GM23338 (cell line): ENCODE results near the gene MYRF. TPM values are rescaled to one million over a fixed set of nuclear protein-coding genes. Genes with fewer than 3 reads are reported as not detected.

Experiments used
- ATAC-seq: fragments of 200-7000 bp; cut with Tn5 transposase; 3 replicates; pipeline ENCODE4 v1.9.1; 2020
- DNase-seq: peaks from one replicate; pipeline ENCODE4 v3.0.0-alpha.2; 2015; ENCODE audit warnings: low spot score
- H2AFZ ChIP-seq: fragments of 200-600 bp; sonication (generic); 2 replicates; pipeline ENCODE4 v1.8.0; 2016; ENCODE audit warnings: antibody characterized with exemption, mild to moderate bottlenecking, moderate library complexity
- H3F3A ChIP-seq: fragments of 200-600 bp; sonication (generic); replicated peaks from 2 replicates; pipeline ENCODE4 v1.8.0; 2017; ENCODE audit warnings: antibody characterized with exemption, mixed run types, low read depth
- H3K27ac ChIP-seq: fragments of 200-600 bp; sonication (generic); 2 replicates; pipeline ENCODE4 v1.6.1; 2016; ENCODE audit warnings: low read depth
- H3K27me3 ChIP-seq: fragments of 200-600 bp; sonication (generic); 2 replicates; pipeline ENCODE4 v1.8.0; 2016; ENCODE audit warnings: mild to moderate bottlenecking, mixed run types, moderate library complexity; ENCODE audit not compliant: insufficient read depth
- H3K36me3 ChIP-seq: fragments of 200-600 bp; sonication (generic); 2 replicates; pipeline ENCODE4 v1.8.0; 2016; ENCODE audit warnings: mild to moderate bottlenecking; ENCODE audit not compliant: insufficient read depth
- H3K4me1 ChIP-seq: fragments of 200-600 bp; sonication (generic); 2 replicates; pipeline ENCODE4 v1.8.0; 2016; ENCODE audit warnings: mild to moderate bottlenecking, moderate library complexity; ENCODE audit not compliant: insufficient read depth
- H3K4me2 ChIP-seq: fragments of 200-600 bp; sonication (generic); 2 replicates; pipeline ENCODE4 v1.7.1; 2017; ENCODE audit warnings: mixed run types
- H3K4me3 ChIP-seq: fragments of 200-600 bp; sonication (generic); 2 replicates; pipeline ENCODE4 v1.6.1; 2016; ENCODE audit warnings: mixed run types
- H3K79me2 ChIP-seq: fragments of 200-600 bp; sonication (generic); replicated peaks from 2 replicates; pipeline ENCODE4 v1.8.0; 2017; ENCODE audit warnings: mild to moderate bottlenecking; ENCODE audit not compliant: insufficient read depth
- H3K9me2 ChIP-seq: fragments of 200-600 bp; sonication (generic); 2 replicates; pipeline ENCODE4 v1.8.0; 2017; ENCODE audit not compliant: insufficient read depth
- H4K20me1 ChIP-seq: fragments of 200-600 bp; sonication (generic); replicated peaks from 2 replicates; pipeline ENCODE4 v1.8.0; 2017; ENCODE audit warnings: mild to moderate bottlenecking; ENCODE audit not compliant: insufficient read depth
- H3K27ac Mint-ChIP-seq: 2 replicates; pipeline ENCODE4 v1.8.0; 2020; ENCODE audit warnings: inconsistent platforms, mild to moderate bottlenecking, moderate library complexity, mixed read lengths
- H3K27me3 Mint-ChIP-seq: 3 replicates; pipeline ENCODE4 v1.8.0; 2022; ENCODE audit warnings: low read depth, mild to moderate bottlenecking, moderate library complexity, mixed read lengths, inconsistent platforms; ENCODE audit not compliant: insufficient read depth, poor library complexity
- H3K36me3 Mint-ChIP-seq: 3 replicates; pipeline ENCODE4 v1.8.0; 2021; ENCODE audit warnings: low read depth, mild to moderate bottlenecking, inconsistent platforms, moderate library complexity, mixed read lengths
- H3K4me1 Mint-ChIP-seq: 3 replicates; pipeline ENCODE4 v1.8.0; 2020; ENCODE audit warnings: mild to moderate bottlenecking, inconsistent platforms, mixed read lengths
- H3K4me3 Mint-ChIP-seq: 3 replicates; pipeline ENCODE4 v1.8.0; 2021; ENCODE audit warnings: moderate library complexity, mild to moderate bottlenecking, inconsistent platforms, mixed read lengths
- H3K9me3 Mint-ChIP-seq: 3 replicates; pipeline ENCODE4 v1.8.0; 2020; ENCODE audit warnings: moderate library complexity, mild to moderate bottlenecking, inconsistent platforms, mixed read lengths
- EZH2phosphoT487 ChIP-seq: fragments of 200-600 bp; sonication (generic); IDR thresholded peaks from one replicate; pipeline ENCODE4 v1.8.1; 2018; ENCODE audit warnings: antibody characterized with exemption; ENCODE audit not compliant: unreplicated experiment
- NANOG ChIP-seq: IDR thresholded peaks from 2 replicates; pipeline ENCODE4 v1.6.1; 2016; ENCODE audit warnings: antibody characterized with exemption, borderline replicate concordance
- POLR2AphosphoS5 ChIP-seq: IDR thresholded peaks from 2 replicates; pipeline ENCODE4 v1.6.1; 2016; ENCODE audit warnings: antibody characterized with exemption, low read depth
- STAT1 ChIP-seq: IDR thresholded peaks from one replicate; pipeline ENCODE4 v1.6.1; 2016; ENCODE audit warnings: antibody characterized with exemption; ENCODE audit not compliant: unreplicated experiment
- ZNF114 ChIP-seq: fragments of 250-450 bp; sonication (Bioruptor Pico); IDR thresholded peaks from 2 replicates; pipeline ENCODE4 v1.5.0; 2020; ENCODE audit warnings: mild to moderate bottlenecking, moderate library complexity
- ZNF331 ChIP-seq: fragments of 250-450 bp; sonication (Bioruptor Pico); IDR thresholded peaks from 2 replicates; pipeline ENCODE4 v1.5.0; 2020; ENCODE audit warnings: low read depth, mild to moderate bottlenecking, moderate library complexity
- polyA plus RNA-seq: library from polyadenylated mRNA; unstranded; fragments of >200 nt; fragmentation: Nextera tagmentation; extraction: Ambion mirVana; gene quantifications from 2 replicates; pipeline ENCODE4 v1.2.1, GENCODE V29; 2016
- total RNA-seq: library from RNA; depleted of rRNA; stranded (reverse); fragments of >200 nt; shearing (Covaris generic); gene quantifications from 2 replicates; pipeline ENCODE4 v1.2.3, GENCODE V29; 2014
- TF ChIP-seq, protein P1 (sequence below), 2 experiments: fragments of 200-600 bp in 1 of 2; sonication (generic) in 1 of 2; conservative IDR thresholded peaks; 2 replicates each; pipeline versions ENCODE4 v1.5.1 to v1.6.1; 2016 to 2017; ENCODE audit warnings: antibody characterized with exemption in 2 of 2, low read depth in 2 of 2, mild to moderate bottlenecking in 2 of 2, moderate library complexity in 1 of 2
- TF ChIP-seq, protein P2 (sequence below): fragments of 250-450 bp; sonication (Bioruptor Pico); IDR thresholded peaks from 2 replicates; pipeline ENCODE4 v1.5.0; 2020; ENCODE audit warnings: mild to moderate bottlenecking, moderate library complexity

The MYRF gene
- total and polyA plus RNA-seq, 2 experiments from 2014 or later, result 1.9 to 5.5 TPM

DNA sequence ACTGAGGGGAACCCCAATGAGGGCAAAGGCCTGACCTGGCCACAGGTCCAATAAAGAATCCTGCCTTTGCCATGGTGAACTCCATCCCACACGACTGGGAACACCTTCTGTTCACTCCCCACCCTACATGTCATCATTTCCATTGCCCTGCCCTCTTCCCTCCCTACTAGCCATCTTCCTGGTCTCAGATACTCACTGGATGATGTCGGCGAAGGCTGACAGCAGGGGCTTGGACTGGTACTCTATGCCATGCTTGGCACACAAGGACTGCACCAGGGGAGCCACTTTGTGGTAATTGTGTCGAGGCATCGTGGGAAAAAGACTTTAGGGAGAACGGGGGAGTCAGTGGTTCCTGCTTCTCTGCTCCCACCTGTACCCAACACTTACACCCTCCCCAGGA, 50.2 kb downstream of the MYRF start:
- H3K27me3 ChIP-seq, result no peaks in the 10 kb centered on the region
- no peak overlapping the region for H3K4me2 ChIP-seq
- H3K9me3 Mint-ChIP-seq, result no peaks in the 10 kb centered on the region
- ATAC-seq (no peak), DNase-seq (no peak)
- no peaks in the 10 kb centered on the region for H3K4me1 Mint-ChIP-seq
- peaks cover 83% of the 10 kb centered on the region for H3K36me3 Mint-ChIP-seq
- H3K4me3 ChIP-seq, result no peak overlapping the region
- H3K27me3 Mint-ChIP-seq, result peaks cover 3% of the 10 kb centered on the region
- H2AFZ ChIP-seq, result no peak overlapping the region
- H3K27ac ChIP-seq, result no peak overlapping the region
- no peak overlapping the region for H3K4me3 Mint-ChIP-seq
- H3K79me2 ChIP-seq, result peaks cover 8% of the 10 kb centered on the region
- no peak for TF ChIP-seq POLR2AphosphoS5
- TF ChIP-seq ZNF114 (CRISPR knock-in tag), result no peak
- no peak for TF ChIP-seq STAT1
- TF ChIP-seq, protein P1, sequence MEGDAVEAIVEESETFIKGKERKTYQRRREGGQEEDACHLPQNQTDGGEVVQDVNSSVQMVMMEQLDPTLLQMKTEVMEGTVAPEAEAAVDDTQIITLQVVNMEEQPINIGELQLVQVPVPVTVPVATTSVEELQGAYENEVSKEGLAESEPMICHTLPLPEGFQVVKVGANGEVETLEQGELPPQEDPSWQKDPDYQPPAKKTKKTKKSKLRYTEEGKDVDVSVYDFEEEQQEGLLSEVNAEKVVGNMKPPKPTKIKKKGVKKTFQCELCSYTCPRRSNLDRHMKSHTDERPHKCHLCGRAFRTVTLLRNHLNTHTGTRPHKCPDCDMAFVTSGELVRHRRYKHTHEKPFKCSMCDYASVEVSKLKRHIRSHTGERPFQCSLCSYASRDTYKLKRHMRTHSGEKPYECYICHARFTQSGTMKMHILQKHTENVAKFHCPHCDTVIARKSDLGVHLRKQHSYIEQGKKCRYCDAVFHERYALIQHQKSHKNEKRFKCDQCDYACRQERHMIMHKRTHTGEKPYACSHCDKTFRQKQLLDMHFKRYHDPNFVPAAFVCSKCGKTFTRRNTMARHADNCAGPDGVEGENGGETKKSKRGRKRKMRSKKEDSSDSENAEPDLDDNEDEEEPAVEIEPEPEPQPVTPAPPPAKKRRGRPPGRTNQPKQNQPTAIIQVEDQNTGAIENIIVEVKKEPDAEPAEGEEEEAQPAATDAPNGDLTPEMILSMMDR (conservative IDR thresholded peaks at IDR 0.05; ENCODE audit: low read depth in 2 of 2), result no peak
- no peak for TF ChIP-seq NANOG
- TF ChIP-seq EZH2phosphoT487, result no peak
- TF ChIP-seq, protein P2, sequence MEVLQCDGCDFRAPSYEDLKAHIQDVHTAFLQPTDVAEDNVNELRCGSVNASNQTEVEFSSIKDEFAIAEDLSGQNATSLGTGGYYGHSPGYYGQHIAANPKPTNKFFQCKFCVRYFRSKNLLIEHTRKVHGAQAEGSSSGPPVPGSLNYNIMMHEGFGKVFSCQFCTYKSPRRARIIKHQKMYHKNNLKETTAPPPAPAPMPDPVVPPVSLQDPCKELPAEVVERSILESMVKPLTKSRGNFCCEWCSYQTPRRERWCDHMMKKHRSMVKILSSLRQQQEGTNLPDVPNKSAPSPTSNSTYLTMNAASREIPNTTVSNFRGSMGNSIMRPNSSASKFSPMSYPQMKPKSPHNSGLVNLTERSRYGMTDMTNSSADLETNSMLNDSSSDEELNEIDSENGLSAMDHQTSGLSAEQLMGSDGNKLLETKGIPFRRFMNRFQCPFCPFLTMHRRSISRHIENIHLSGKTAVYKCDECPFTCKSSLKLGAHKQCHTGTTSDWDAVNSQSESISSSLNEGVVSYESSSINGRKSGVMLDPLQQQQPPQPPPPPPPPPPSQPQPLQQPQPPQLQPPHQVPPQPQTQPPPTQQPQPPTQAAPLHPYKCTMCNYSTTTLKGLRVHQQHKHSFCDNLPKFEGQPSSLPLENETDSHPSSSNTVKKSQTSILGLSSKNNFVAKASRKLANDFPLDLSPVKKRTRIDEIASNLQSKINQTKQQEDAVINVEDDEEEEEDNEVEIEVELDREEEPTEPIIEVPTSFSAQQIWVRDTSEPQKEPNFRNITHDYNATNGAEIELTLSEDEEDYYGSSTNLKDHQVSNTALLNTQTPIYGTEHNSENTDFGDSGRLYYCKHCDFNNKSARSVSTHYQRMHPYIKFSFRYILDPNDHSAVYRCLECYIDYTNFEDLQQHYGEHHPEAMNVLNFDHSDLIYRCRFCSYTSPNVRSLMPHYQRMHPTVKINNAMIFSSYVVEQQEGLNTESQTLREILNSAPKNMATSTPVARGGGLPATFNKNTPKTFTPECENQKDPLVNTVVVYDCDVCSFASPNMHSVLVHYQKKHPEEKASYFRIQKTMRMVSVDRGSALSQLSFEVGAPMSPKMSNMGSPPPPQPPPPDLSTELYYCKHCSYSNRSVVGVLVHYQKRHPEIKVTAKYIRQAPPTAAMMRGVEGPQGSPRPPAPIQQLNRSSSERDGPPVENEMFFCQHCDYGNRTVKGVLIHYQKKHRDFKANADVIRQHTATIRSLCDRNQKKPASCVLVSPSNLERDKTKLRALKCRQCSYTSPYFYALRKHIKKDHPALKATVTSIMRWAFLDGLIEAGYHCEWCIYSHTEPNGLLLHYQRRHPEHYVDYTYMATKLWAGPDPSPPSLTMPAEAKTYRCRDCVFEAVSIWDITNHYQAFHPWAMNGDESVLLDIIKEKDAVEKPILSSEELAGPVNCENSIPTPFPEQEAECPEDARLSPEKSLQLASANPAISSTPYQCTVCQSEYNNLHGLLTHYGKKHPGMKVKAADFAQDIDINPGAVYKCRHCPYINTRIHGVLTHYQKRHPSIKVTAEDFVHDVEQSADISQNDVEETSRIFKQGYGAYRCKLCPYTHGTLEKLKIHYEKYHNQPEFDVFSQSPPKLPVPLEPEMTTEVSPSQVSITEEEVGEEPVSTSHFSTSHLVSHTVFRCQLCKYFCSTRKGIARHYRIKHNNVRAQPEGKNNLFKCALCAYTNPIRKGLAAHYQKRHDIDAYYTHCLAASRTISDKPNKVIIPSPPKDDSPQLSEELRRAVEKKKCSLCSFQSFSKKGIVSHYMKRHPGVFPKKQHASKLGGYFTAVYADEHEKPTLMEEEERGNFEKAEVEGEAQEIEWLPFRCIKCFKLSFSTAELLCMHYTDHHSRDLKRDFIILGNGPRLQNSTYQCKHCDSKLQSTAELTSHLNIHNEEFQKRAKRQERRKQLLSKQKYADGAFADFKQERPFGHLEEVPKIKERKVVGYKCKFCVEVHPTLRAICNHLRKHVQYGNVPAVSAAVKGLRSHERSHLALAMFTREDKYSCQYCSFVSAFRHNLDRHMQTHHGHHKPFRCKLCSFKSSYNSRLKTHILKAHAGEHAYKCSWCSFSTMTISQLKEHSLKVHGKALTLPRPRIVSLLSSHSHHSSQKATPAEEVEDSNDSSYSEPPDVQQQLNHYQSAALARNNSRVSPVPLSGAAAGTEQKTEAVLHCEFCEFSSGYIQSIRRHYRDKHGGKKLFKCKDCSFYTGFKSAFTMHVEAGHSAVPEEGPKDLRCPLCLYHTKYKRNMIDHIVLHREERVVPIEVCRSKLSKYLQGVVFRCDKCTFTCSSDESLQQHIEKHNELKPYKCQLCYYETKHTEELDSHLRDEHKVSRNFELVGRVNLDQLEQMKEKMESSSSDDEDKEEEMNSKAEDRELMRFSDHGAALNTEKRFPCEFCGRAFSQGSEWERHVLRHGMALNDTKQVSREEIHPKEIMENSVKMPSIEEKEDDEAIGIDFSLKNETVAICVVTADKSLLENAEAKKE (CRISPR knock-in tag), result no peak
- no peak for TF ChIP-seq ZNF331 (CRISPR knock-in tag)
- peaks cover 41% of the 10 kb centered on the region for H3K36me3 ChIP-seq
- H3K27ac Mint-ChIP-seq, result no peak overlapping the region
- peaks cover 18% of the 10 kb centered on the region; the same call in 1 of the 2 replicates for H3F3A ChIP-seq
- H3K9me2 ChIP-seq, result no peaks in the 10 kb centered on the region
- H3K4me1 ChIP-seq, result no peaks in the 10 kb centered on the region
- H4K20me1 ChIP-seq, result peaks cover 13% of the 10 kb centered on the region
